Activated CD8-positive, alpha-beta T cell treated with anti-CD3 and anti-CD28 coated beads, Interleukin-2, amount 10 ng/mL, durations not matched to agents 7 days and 5 days (primary cell): ENCODE measurements around the gene TFAP2A. TPM values are rescaled to one million over a fixed set of nuclear protein-coding genes. Genes with fewer than 3 reads are reported as not detected.

Experiments used
- ATAC-seq: fragments of 150-1000 bp; cut with Tn5 transposase; one replicate; pipeline ENCODE4 v1.10.0; 2021; ENCODE audit warnings: moderate library complexity
- CTCF ChIA-PET: fragments of 350-600 bp; sonication (Branson Sonifier 250); formaldehyde crosslinking; loops from one replicate; lab custom pipeline; 2021; ENCODE audit warnings: antibody characterized with exemption; lab: Charles Lee
- POLR2A ChIA-PET: fragments of 350-600 bp; sonication (Branson Sonifier 250); formaldehyde crosslinking; loops from one replicate; lab custom pipeline; 2021; ENCODE audit warnings: antibody characterized with exemption; lab: Charles Lee
- DNase-seq: peaks from one replicate; pipeline ENCODE4 v3.0.0-alpha.2; 2020
- H3K27ac Mint-ChIP-seq: one replicate; pipeline ENCODE4 v1.8.0; 2021; ENCODE audit warnings: mild to moderate bottlenecking, mixed read lengths
- H3K27me3 Mint-ChIP-seq: one replicate; pipeline ENCODE4 v1.8.0; 2021; ENCODE audit warnings: low read depth, mixed read lengths
- H3K36me3 Mint-ChIP-seq: one replicate; pipeline ENCODE4 v1.8.0; 2021; ENCODE audit warnings: low read depth, mixed read lengths
- H3K4me1 Mint-ChIP-seq: one replicate; pipeline ENCODE4 v1.8.0; 2021; ENCODE audit warnings: low read depth, mixed read lengths
- H3K4me3 Mint-ChIP-seq: one replicate; pipeline ENCODE4 v1.8.0; 2021; ENCODE audit warnings: mild to moderate bottlenecking, mixed read lengths
- H3K9me3 Mint-ChIP-seq: one replicate; pipeline ENCODE4 v1.8.0; 2022; ENCODE audit warnings: mixed read lengths; ENCODE audit not compliant: insufficient read depth
- total RNA-seq, 2 experiments: library from RNA; stranded (reverse); gene quantifications; one replicate each; pipeline ENCODE4 v1.2.3, GENCODE V29; 2021

TFAP2A gene
- total RNA-seq, 2 experiments from 2014 or later: not detected

GRCh38 chr6:10425176-10425974, 10.5 kb upstream of the TFAP2A start:
- ATAC-seq (no peak), DNase-seq (no peak)
- ChIA-PET POLR2A (no interaction called here), CTCF (interaction anchor here (1.2 to 1.3 kb wide), 3 partner anchors 9 to 41 kb away, joined by 3 to 4 read pairs (median 4); no protein-coding TSS in a partner anchor)
- Mint-ChIP-seq H3K27ac (peak overlapping the region; percentile 54), H3K4me1 (peaks cover 17% of the 10 kb centered on the region), H3K36me3 (peaks cover 7% of the 10 kb centered on the region), H3K27me3 (peaks cover 84% of the 10 kb centered on the region), H3K9me3 (no peaks in the 10 kb centered on the region), H3K4me3 (peak overlapping the region; percentile 29)

DNA sequence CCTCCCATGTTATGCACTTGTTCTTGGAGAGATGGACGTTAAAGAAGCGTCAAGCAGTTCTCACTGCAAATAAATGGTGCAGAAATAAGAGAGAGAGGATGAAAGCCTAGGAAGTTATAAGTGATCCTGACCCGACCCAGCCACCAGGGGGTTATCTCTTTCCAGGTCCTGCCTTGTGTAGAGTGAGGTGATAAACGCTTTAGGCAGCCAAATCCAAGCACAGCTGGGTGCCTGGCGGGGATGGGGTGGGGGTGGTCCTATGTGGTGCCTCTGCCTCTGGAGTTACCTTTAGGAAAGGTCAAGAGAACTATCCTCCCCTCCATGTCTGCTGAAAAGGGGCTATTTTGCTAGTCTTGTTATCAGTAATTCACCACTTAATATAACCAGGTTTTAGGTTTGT, 9.2 kb upstream of the TFAP2A start:
- Mint-ChIP-seq H3K4me1 (peaks cover 10% of the 10 kb centered on the region), H3K36me3 (peaks cover 9% of the 10 kb centered on the region), H3K4me3 (no peak overlapping the region), H3K27me3 (peaks cover 91% of the 10 kb centered on the region), H3K27ac (no peak overlapping the region), H3K9me3 (no peaks in the 10 kb centered on the region)
- no peak for DNase-seq
- ChIA-PET POLR2A (interaction anchor here (0.7 kb wide), 1 partner anchor 271 kb away, joined by 3 read pairs; the partner anchor contains the start of genes C6orf52 and PAK1IP1), CTCF (interaction anchor here (1.2 to 1.3 kb wide), 3 partner anchors 10 to 39 kb away, joined by 3 to 4 read pairs (median 4); no protein-coding TSS in a partner anchor)
- no peak for ATAC-seq

DNA sequence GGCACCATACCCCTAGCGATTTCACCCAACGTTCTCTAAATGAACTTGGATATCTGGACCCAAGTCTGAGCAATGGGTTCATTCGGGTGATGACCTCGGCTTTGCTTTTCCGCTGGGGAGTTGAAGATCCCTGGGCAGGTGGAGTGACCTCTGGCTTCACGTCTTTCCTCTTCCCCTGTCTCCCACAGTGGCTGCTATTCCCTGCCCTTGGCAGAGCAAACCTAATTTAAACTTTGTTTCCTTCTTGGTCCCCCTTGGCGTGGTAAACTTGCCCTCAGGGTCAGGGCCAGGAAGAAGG, 7.8 kb upstream of the TFAP2A start:
- no peak overlapping the region for H3K27ac Mint-ChIP-seq
- no peaks in the 10 kb centered on the region for H3K9me3 Mint-ChIP-seq
- DNase-seq (no peak), ATAC-seq (no peak)
- no peak overlapping the region for H3K4me3 Mint-ChIP-seq
- POLR2A ChIA-PET: no interaction called here
- H3K27me3 Mint-ChIP-seq: peaks cover 94% of the 10 kb centered on the region
- CTCF ChIA-PET: no interaction called here
- H3K4me1 Mint-ChIP-seq: peaks cover 12% of the 10 kb centered on the region
- peaks cover 14% of the 10 kb centered on the region for H3K36me3 Mint-ChIP-seq

DNA sequence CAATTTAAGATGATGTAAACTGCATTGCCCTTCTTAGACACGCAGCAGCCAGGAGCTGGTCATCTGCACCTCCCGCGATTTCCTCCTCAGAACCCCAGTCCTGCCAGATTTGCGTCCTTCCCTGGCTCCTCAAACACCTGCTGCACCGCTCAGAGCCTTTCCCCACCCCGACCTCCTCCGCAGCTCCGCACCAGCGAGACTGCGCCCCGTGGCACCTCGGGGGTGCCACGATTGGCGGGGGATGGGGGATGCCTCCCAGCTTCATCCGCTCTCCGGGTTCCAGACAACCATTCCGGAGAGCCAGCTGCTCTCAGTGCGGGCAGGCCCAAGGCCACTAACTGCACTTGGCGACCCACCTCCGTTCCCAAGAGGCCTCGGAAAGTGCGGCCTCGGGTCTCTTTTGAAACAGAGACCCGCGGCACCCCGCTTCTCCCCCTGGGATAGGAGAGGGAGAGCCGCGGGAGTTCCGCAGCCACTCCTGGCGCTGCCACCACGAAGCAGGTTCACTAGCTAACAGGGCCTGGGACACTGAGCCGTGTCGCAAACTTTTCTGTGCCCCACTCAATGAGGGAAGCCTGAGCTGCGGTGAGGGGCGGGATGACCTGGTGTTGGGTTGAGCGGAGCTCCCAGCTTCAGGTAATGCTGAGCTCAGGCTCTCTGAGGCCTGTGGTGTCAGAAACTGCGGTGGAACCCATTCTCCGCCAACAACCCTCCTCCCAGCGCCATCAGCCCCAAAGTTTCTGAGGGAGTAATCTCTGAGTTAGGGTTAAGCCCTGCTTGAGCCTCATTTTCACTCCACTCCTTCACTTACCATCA, 7.3 kb upstream of the TFAP2A start:
- Mint-ChIP-seq H3K27me3 (peaks cover 95% of the 10 kb centered on the region), H3K4me3 (peak overlapping the region; percentile 25), H3K9me3 (peaks cover 3% of the 10 kb centered on the region), H3K4me1 (peaks cover 15% of the 10 kb centered on the region), H3K27ac (no peak overlapping the region), H3K36me3 (peaks cover 19% of the 10 kb centered on the region)
- ChIA-PET POLR2A (no interaction called here), CTCF (interaction anchor here (1.0 kb wide), 1 partner anchor 40 kb away, joined by 3 read pairs; no protein-coding TSS in a partner anchor)
- no peak for DNase-seq
- ATAC-seq: no peak

DNA sequence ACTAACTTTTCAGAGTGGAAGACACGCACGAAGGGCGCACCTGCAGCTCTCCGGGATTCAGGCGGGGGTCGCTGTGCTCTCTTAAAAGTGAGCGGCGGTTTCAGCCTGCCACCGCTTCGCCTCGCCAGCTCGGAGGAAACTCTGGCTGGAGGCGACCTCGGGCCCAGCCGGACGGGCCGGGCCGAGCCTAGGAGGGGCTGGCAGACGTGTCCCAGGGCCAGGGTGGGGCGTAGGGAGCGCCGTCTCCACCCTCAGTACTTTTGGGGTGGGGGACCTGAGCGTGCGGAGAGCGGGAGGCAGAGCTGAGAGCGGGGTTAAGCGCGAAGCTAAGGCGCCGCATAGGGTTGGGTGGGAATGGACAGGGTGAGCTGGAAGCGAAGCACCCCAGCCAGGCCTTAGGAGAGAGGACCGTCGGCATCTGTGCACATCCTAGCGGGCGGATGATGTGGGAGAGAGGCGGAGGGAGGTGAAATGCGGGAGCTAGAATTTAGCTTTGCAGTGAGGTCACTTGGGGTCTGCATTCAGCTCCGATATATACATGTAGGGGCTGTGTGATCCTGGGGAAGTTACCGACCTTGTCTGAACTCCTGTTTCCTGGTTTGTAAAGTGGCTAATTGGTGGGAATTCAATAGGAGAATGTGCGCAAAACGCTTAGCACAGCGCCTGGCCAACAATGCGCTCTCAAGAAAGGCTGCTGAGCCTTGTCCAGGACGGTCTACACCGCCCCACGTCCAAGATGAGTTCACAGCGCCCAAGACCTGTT, 6.5 kb upstream of the TFAP2A start:
- POLR2A ChIA-PET: no interaction called here
- ATAC-seq: no peak
- Mint-ChIP-seq H3K36me3 (peaks cover 22% of the 10 kb centered on the region), H3K27ac (no peak overlapping the region), H3K9me3 (peaks cover 4% of the 10 kb centered on the region), H3K4me1 (peaks cover 11% of the 10 kb centered on the region), H3K4me3 (peak overlapping the region; percentile 25), H3K27me3 (peaks cover 95% of the 10 kb centered on the region)
- CTCF ChIA-PET: interaction anchor here (1.0 kb wide), 1 partner anchor 40 kb away, joined by 3 read pairs; no protein-coding TSS in a partner anchor
- no peak for DNase-seq

DNA sequence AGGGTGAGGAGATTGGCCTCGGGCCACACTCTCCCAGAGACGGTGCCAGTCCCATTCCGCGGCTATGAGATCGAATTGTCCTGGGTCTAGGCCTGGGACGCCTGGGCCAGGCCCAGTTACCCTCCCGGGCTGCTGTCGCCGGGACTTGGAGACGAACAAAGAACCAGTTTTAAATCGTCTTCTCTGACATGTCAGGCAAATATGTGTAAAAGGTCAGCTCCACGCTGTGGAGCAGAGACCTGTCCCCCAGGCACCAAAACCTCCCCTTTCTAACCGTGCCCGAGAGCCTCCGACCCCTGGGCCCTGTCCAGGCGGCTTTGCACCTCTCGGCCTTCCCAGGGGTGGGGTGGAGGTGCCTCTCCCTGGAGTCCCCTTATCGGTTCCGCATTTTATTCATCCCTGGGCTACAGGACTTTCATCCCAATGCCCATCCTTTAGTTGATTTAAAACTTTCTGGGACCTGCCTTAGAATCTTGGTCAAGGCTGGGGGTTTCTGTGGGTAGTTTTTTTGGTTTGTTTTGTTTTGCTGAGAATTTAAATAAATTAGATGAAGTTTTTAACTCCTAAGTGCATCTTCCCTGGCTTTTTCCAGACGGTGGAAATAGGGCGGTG, 5.8 kb upstream of the TFAP2A start:
- peaks cover 23% of the 10 kb centered on the region for H3K36me3 Mint-ChIP-seq
- H3K4me3 Mint-ChIP-seq: no peak overlapping the region
- H3K9me3 Mint-ChIP-seq: peaks cover 8% of the 10 kb centered on the region
- peaks cover 8% of the 10 kb centered on the region for H3K4me1 Mint-ChIP-seq
- peaks cover 96% of the 10 kb centered on the region for H3K27me3 Mint-ChIP-seq
- DNase-seq: no peak
- no peak overlapping the region for H3K27ac Mint-ChIP-seq
- no peak for ATAC-seq
- CTCF ChIA-PET: interaction anchor here (1.1 kb wide), 1 partner anchor 9 kb away, joined by 3 read pairs; no protein-coding TSS in a partner anchor
- POLR2A ChIA-PET: no interaction called here

GRCh38 chr6:10419749-10420545, 5.1 kb upstream of the TFAP2A start:
- DNase-seq (no peak), ATAC-seq (no peak)
- ChIA-PET POLR2A (no interaction called here), CTCF (interaction anchor here (1.1 kb wide), 1 partner anchor 9 kb away, joined by 3 read pairs; no protein-coding TSS in a partner anchor)
- peaks cover 95% of the 10 kb centered on the region for H3K27me3 Mint-ChIP-seq
- H3K4me1 Mint-ChIP-seq: peaks cover 8% of the 10 kb centered on the region
- H3K9me3 Mint-ChIP-seq: peaks cover 8% of the 10 kb centered on the region
- H3K27ac Mint-ChIP-seq: peak overlapping the region; percentile 27
- H3K4me3 Mint-ChIP-seq: peak overlapping the region; percentile 22
- peaks cover 25% of the 10 kb centered on the region for H3K36me3 Mint-ChIP-seq

DNA sequence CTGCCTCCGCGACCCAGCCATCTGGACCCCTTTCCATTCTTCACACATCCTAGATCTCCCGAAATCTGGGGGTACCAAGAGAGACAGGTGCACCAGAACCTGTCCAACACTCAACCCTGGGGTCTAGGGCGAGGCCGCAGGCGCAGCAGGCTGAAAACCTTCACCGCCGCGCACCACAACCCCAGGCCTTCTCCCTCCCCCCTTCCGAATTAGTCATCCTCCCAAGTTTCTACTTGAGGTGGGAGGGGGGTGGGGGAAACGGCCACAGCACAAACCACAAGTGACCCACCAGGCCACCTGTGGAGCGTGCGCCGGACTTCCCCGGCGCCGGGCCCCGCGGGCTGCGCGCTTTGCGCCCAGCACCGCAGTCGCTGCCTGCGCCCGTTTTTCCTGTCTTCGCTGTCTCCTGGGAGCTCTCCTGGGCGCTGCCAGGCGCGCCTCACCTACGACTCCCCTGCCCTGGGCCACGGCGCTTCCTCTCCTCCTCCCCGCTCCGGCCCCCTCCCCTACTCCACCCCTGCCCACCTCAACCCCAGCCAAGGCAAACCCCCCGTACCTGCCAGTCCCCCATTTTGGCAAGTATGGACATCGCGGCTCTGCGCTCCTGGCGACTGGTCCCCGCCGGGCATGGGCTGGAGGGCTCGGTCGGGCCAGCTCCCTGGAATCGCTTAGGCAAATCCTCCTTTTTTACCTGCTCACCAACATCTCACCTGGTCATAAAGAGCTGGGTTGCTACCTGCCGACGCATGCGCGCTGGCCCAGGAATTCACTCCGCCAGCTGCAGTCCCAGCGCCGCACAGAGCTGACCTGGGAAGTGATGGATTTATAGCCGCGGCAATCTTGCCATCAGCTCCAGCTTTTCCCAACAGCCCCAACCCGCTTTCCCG, 4.2 kb upstream of the TFAP2A start:
- H3K27me3 Mint-ChIP-seq: peaks cover 95% of the 10 kb centered on the region
- peaks cover 10% of the 10 kb centered on the region for H3K4me1 Mint-ChIP-seq
- ATAC-seq: no peak
- no peak overlapping the region for H3K4me3 Mint-ChIP-seq
- H3K9me3 Mint-ChIP-seq: peaks cover 8% of the 10 kb centered on the region
- peaks cover 29% of the 10 kb centered on the region for H3K36me3 Mint-ChIP-seq
- CTCF ChIA-PET: interaction anchor here (1.1 kb wide), 1 partner anchor 10 kb away, joined by 3 read pairs; no protein-coding TSS in a partner anchor
- DNase-seq: no peak
- POLR2A ChIA-PET: no interaction called here
- H3K27ac Mint-ChIP-seq: peak overlapping the region; percentile 15

GRCh38 chr6:10418361-10418861, 3.5 kb upstream of the TFAP2A start:
- H3K36me3 Mint-ChIP-seq: peaks cover 31% of the 10 kb centered on the region
- POLR2A ChIA-PET: no interaction called here
- CTCF ChIA-PET: no interaction called here
- H3K4me3 Mint-ChIP-seq: no peak overlapping the region
- no peak for ATAC-seq
- peaks cover 17% of the 10 kb centered on the region for H3K4me1 Mint-ChIP-seq
- H3K27ac Mint-ChIP-seq: peak overlapping the region; percentile 15
- DNase-seq: no peak
- H3K27me3 Mint-ChIP-seq: peaks cover 95% of the 10 kb centered on the region
- H3K9me3 Mint-ChIP-seq: peaks cover 8% of the 10 kb centered on the region

GRCh38 chr6:10417681-10418104, 2.8 kb upstream of the TFAP2A start:
- no peak for ATAC-seq
- peaks cover 8% of the 10 kb centered on the region for H3K9me3 Mint-ChIP-seq
- ChIA-PET POLR2A (no interaction called here), CTCF (no interaction called here)
- H3K4me3 Mint-ChIP-seq: no peak overlapping the region
- H3K36me3 Mint-ChIP-seq: peaks cover 35% of the 10 kb centered on the region
- H3K27ac Mint-ChIP-seq: no peak overlapping the region
- DNase-seq: no peak
- peaks cover 22% of the 10 kb centered on the region for H3K4me1 Mint-ChIP-seq
- peaks cover 94% of the 10 kb centered on the region for H3K27me3 Mint-ChIP-seq
